Prostate gland (tissue), 2 donors: ENCODE measurements around the gene CCDC13. TPM values are rescaled to one million over a fixed set of nuclear protein-coding genes. Genes with fewer than 3 reads are reported as not detected.

Experiments
- DNase-seq: peaks from one replicate; pipeline ENCODE4 v3.0.0-alpha.2; 2019; ENCODE audit warnings: low spot score
- H3K27ac ChIP-seq, 2 donors: fragments of 200-600 bp; sonication (generic); 2 replicates each; pipeline ENCODE4 v1.5.1; 2017 to 2019
- H3K27me3 ChIP-seq: fragments of 200-600 bp; sonication (generic); replicated peaks from 2 replicates; pipeline ENCODE4 v1.5.1; 2019; ENCODE audit not compliant: insufficient read depth
- H3K36me3 ChIP-seq, 2 donors: fragments of 200-600 bp; sonication (generic); 1 replicate in 1 of 2; 2 replicates in 1 of 2; pipeline versions ENCODE4 v1.5.1 to v1.8.1; 2017 to 2019
- H3K4me1 ChIP-seq: fragments of 200-600 bp; sonication (generic); replicated peaks from 2 replicates; pipeline ENCODE4 v1.5.1; 2019
- H3K4me3 ChIP-seq, 2 donors: fragments of 200-600 bp; sonication (generic); 2 replicates each; pipeline ENCODE4 v1.5.1; 2017 to 2019
- H3K9me3 ChIP-seq: fragments of 200-600 bp; sonication (generic); 2 replicates; pipeline ENCODE4 v1.5.1; 2017
- CTCF ChIP-seq, 4 experiments: fragments of 200-600 bp in 2 of 4; fragments of 450-650 bp in 2 of 4; sonication (generic) in 2 of 4; IDR thresholded peaks; 1 replicate in 3 of 4; 2 replicates in 1 of 4; pipeline ENCODE4 v1.5.1; 2016 to 2019; ENCODE audit warnings: antibody characterized with exemption in 4 of 4, mild to moderate bottlenecking in 2 of 4, moderate library complexity in 2 of 4
- POLR2A ChIP-seq: fragments of 450-650 bp; IDR thresholded peaks from one replicate; pipeline ENCODE4 v1.6.1; 2016; ENCODE audit warnings: antibody characterized with exemption, mild to moderate bottlenecking
- POLR2AphosphoS5 ChIP-seq: sonication (generic); formaldehyde crosslinking; IDR thresholded peaks from one replicate; pipeline ENCODE4 v1.6.1; 2017; ENCODE audit warnings: antibody characterized with exemption
- WGBS: methylation state at CpG from one replicate; pipeline ENCODE4 v1.1.5; 2018; 5-methylcytosine and 5-hydroxymethylcytosine counted together
- intact Hi-C: fragments of 100-400 bp; cut with DNase I; formaldehyde crosslinking; loops from one replicate; pipeline ENCODE4 v1.14.2; 2022
- total RNA-seq, 2 donors: library from RNA; depleted of rRNA; stranded (reverse); fragments of >200 nt; gene quantifications; one replicate each; pipeline ENCODE4 v1.1.0, GENCODE V29; 2016

Gene CCDC13
- total RNA-seq, 2 donors from 2014 or later, result 2.4 to 6.5 TPM

GRCh38 chr3:42780892-42781700 is 8.0 kb upstream of the CCDC13 start:
- WGBS, result 54% methylated on average over 11 of the region's 11 CpGs
- no peaks in the 10 kb centered on the region for H3K4me1 ChIP-seq
- peak; percentile 37 for DNase-seq

GRCh38 chr3:42780398-42780797 is 7.3 kb upstream of the CCDC13 start:
- no peaks in the 10 kb centered on the region for H3K27me3 ChIP-seq
- H3K4me3 ChIP-seq, result no peak overlapping the region
- no peaks in the 10 kb centered on the region for H3K36me3 ChIP-seq
- no peak for DNase-seq
- H3K4me1 ChIP-seq, result no peaks in the 10 kb centered on the region
- 62% methylated on average over 3 of the region's 3 CpGs for WGBS
- intact Hi-C loops, result loop anchor here (5.0 kb wide), 2 partner anchors 42 to 57 kb away; no protein-coding TSS in a partner anchor
- TF ChIP-seq CTCF (IDR thresholded peaks at IDR 0.05) (no peak), POLR2AphosphoS5 (no peak), POLR2A (no peak)
- no peaks in the 10 kb centered on the region for H3K9me3 ChIP-seq
- H3K27ac ChIP-seq, result peak overlapping the region; percentile 37 to 39

More at GRCh38 chr3:42780892-42781700, 8.0 kb upstream of the CCDC13 start:
- no peaks in the 10 kb centered on the region for H3K27me3 ChIP-seq
- intact Hi-C loops, result loop anchor here (5.0 kb wide), 2 partner anchors 41 to 56 kb away; no protein-coding TSS in a partner anchor
- H3K4me3 ChIP-seq, result no peak overlapping the region
- H3K36me3 ChIP-seq, result no peaks in the 10 kb centered on the region
- TF ChIP-seq POLR2AphosphoS5 (no peak), CTCF (IDR thresholded peaks at IDR 0.05) (peak; percentile 52 to 89 (median 84)), POLR2A (no peak)
- no peaks in the 10 kb centered on the region for H3K9me3 ChIP-seq
- H3K27ac ChIP-seq, result peak overlapping the region in 1 of 2 donors; percentile 37

GRCh38 chr3:42778644-42779043 is 5.6 kb upstream of the CCDC13 start:
- DNase-seq, result no peak
- Histone ChIP-seq H3K4me1 (no peaks in the 10 kb centered on the region), H3K27me3 (no peaks in the 10 kb centered on the region), H3K36me3 (no peaks in the 10 kb centered on the region), H3K4me3 (no peak overlapping the region), H3K27ac (peak overlapping the region; percentile 39 to 45), H3K9me3 (no peaks in the 10 kb centered on the region)
- 55% methylated on average over 2 of the region's 2 CpGs for WGBS
- TF ChIP-seq POLR2AphosphoS5 (peak; percentile 24), CTCF (IDR thresholded peaks at IDR 0.05) (no peak), POLR2A (no peak)
- intact Hi-C loops, result loop anchor here (2.0 kb wide), 1 partner anchor 32 kb away; no protein-coding TSS in a partner anchor

- Histone ChIP-seq H3K36me3 (no peaks in the 10 kb centered on the region), H3K27me3 (no peaks in the 10 kb centered on the region), H3K27ac (peak overlapping the region; percentile 5 to 13), H3K4me3 (peak overlapping the region; percentile 23 to 40), H3K4me1 (no peaks in the 10 kb centered on the region), H3K9me3 (no peaks in the 10 kb centered on the region)
- WGBS, result 5% methylated on average over 6 of the region's 6 CpGs
- TF ChIP-seq CTCF (IDR thresholded peaks at IDR 0.05) (no peak), POLR2AphosphoS5 (no peak), POLR2A (no peak)
- no peak for DNase-seq
- intact Hi-C loops, result no loop called here
Observed at GRCh38 chr3:42773409-42773751, 327 bp upstream of the CCDC13 start.

GRCh38 chr3:42771271-42771670 is 1.8 kb downstream of the CCDC13 start:
- no peaks in the 10 kb centered on the region for H3K27me3 ChIP-seq
- intact Hi-C loops, result no loop called here
- no peak overlapping the region for H3K4me3 ChIP-seq
- H3K9me3 ChIP-seq, result no peaks in the 10 kb centered on the region
- no peaks in the 10 kb centered on the region for H3K36me3 ChIP-seq
- no peak for TF ChIP-seq POLR2AphosphoS5
- TF ChIP-seq CTCF (IDR thresholded peaks at IDR 0.05), result no peak
- no peak for TF ChIP-seq POLR2A
- no peaks in the 10 kb centered on the region for H3K4me1 ChIP-seq
- WGBS, result 58% methylated on average over 1 of the region's 1 CpG
- no peak for DNase-seq
- H3K27ac ChIP-seq, result no peak overlapping the region
